OCI-LY1 (cell line): Measurements from ENCODE around the gene HTR3B.
"Not testable (repeated sequence)": the region's sequence is repeated elsewhere in the genome, so short reads cannot be mapped to it uniquely, and the experiment has no call there.

ENCODE experiments used
- H2AFZ ChIP-seq: fragments of 200-600 bp; sonication (generic), shearing (Covaris generic); 2 replicates; pipeline ENCODE4 v1.6.0; 2014; ENCODE audit warnings: antibody characterized with exemption, mild to moderate bottlenecking, low read length
- H3F3A ChIP-seq: fragments of 200-600 bp; sonication (generic), shearing (Covaris generic); 2 replicates; pipeline ENCODE4 v1.6.0; 2014; ENCODE audit warnings: mild to moderate bottlenecking, antibody characterized with exemption, low read length, moderate library complexity; ENCODE audit not compliant: insufficient read depth
- H3K27ac ChIP-seq: fragments of 200-600 bp; sonication (generic); 2 replicates; pipeline ENCODE4 v1.5.1; 2014; ENCODE audit warnings: low read length, mixed run types, mild to moderate bottlenecking, low read depth; ENCODE audit not compliant: poor library complexity, severe bottlenecking
- H3K27me3 ChIP-seq: fragments of 200-600 bp; sonication (generic); 2 replicates; pipeline ENCODE4 v1.6.0; 2014; ENCODE audit warnings: antibody characterized with exemption, mild to moderate bottlenecking, low read length, moderate library complexity; ENCODE audit not compliant: insufficient read depth
- H3K36me3 ChIP-seq: fragments of 200-600 bp; sonication (generic); 2 replicates; pipeline ENCODE4 v1.6.1; 2014; ENCODE audit warnings: mild to moderate bottlenecking, antibody characterized with exemption, low read length, moderate library complexity, mixed read lengths; ENCODE audit not compliant: insufficient read depth
- H3K4me1 ChIP-seq: fragments of 200-600 bp; sonication (generic); 2 replicates; pipeline ENCODE4 v1.5.1; 2014; ENCODE audit warnings: mild to moderate bottlenecking, low read length, moderate library complexity; ENCODE audit not compliant: insufficient read depth, severe bottlenecking
- H3K4me2 ChIP-seq: fragments of 200-600 bp; sonication (generic), shearing (Covaris generic); 2 replicates; pipeline ENCODE4 v1.6.1; 2014; ENCODE audit warnings: low read length
- H3K4me3 ChIP-seq: fragments of 200-600 bp; sonication (generic); 2 replicates; pipeline ENCODE4 v1.5.1; 2014; ENCODE audit warnings: low read length, low read depth, mild to moderate bottlenecking, mixed read lengths; ENCODE audit not compliant: poor library complexity, severe bottlenecking
- H3K79me2 ChIP-seq: fragments of 200-600 bp; shearing (Covaris generic); 2 replicates; pipeline ENCODE4 v1.6.1; 2016; ENCODE audit warnings: mixed run types, low read length, mixed read lengths; ENCODE audit not compliant: insufficient read depth
- H3K9ac ChIP-seq: fragments of 200-600 bp; sonication (generic), shearing (Covaris generic); 2 replicates; pipeline ENCODE4 v1.6.1; 2014; ENCODE audit warnings: mild to moderate bottlenecking, low read length, mixed read lengths
- H3K9me2 ChIP-seq: fragments of 200-600 bp; sonication (generic), shearing (Covaris generic); 2 replicates; pipeline ENCODE4 v1.6.1; 2014; ENCODE audit warnings: low read depth, mild to moderate bottlenecking, low read length, mixed read lengths
- H3K9me3 ChIP-seq: fragments of 200-600 bp; shearing (Covaris generic); 2 replicates; pipeline ENCODE4 v1.6.1; 2014; ENCODE audit warnings: low read length, mixed read lengths
- H4K20me1 ChIP-seq: fragments of 200-600 bp; sonication (generic), shearing (Covaris generic); 2 replicates; pipeline ENCODE4 v1.6.0; 2016; ENCODE audit warnings: mild to moderate bottlenecking, low read length; ENCODE audit not compliant: insufficient read depth
- CTCF ChIP-seq: fragments of 200-600 bp; sonication (generic), shearing (Covaris generic); IDR thresholded peaks from 2 replicates; pipeline ENCODE4 v1.5.1; 2017; ENCODE audit warnings: mild to moderate bottlenecking, antibody characterized with exemption, low read length, moderate library complexity, mixed read lengths
- EZH2 ChIP-seq: fragments of 200-600 bp; sonication (generic), shearing (Covaris generic); IDR thresholded peaks from 2 replicates; pipeline ENCODE4 v1.8.0; 2017; ENCODE audit warnings: borderline replicate concordance, mixed run types, mild to moderate bottlenecking, antibody characterized with exemption, low read length, moderate library complexity, mixed read lengths

Gene HTR3B

GRCh38 chr11:113908098-113908497 is 3.5 kb downstream of the HTR3B start:
- Histone ChIP-seq H3K9me3 (no peaks in the 10 kb centered on the region), H3K4me1 (no peaks in the 10 kb centered on the region), H4K20me1 (no peaks in the 10 kb centered on the region), H3K9me2 (no peaks in the 10 kb centered on the region), H2AFZ (no peak overlapping the region), H3K9ac (no peak overlapping the region), H3K36me3 (no peaks in the 10 kb centered on the region), H3K4me3 (no peak overlapping the region), H3F3A (no peaks in the 10 kb centered on the region), H3K27me3 (no peaks in the 10 kb centered on the region), H3K4me2 (no peak overlapping the region), H3K27ac (no peak overlapping the region), H3K79me2 (no peaks in the 10 kb centered on the region)
- no peak for TF ChIP-seq EZH2
- no peak for TF ChIP-seq CTCF

- not testable (repeated sequence) for H3K4me2 ChIP-seq, H4K20me1 ChIP-seq, H3K9me2 ChIP-seq, H3F3A ChIP-seq, H3K4me1 ChIP-seq, H2AFZ ChIP-seq, H3K9ac ChIP-seq, H3K9me3 ChIP-seq, H3K36me3 ChIP-seq, H3K4me3 ChIP-seq, H3K79me2 ChIP-seq, H3K27ac ChIP-seq, H3K27me3 ChIP-seq
Measured at GRCh38 chr11:113911491-113911890, 6.9 kb downstream of the HTR3B start.

- no peaks in the 10 kb centered on the region for H3F3A ChIP-seq
- no peaks in the 10 kb centered on the region for H3K9me3 ChIP-seq
- H3K27ac ChIP-seq: no peak overlapping the region
- no peaks in the 10 kb centered on the region for H3K9me2 ChIP-seq
- no peaks in the 10 kb centered on the region for H4K20me1 ChIP-seq
- no peak overlapping the region for H3K9ac ChIP-seq
- no peak overlapping the region for H2AFZ ChIP-seq
- H3K27me3 ChIP-seq: no peaks in the 10 kb centered on the region
- H3K79me2 ChIP-seq: no peaks in the 10 kb centered on the region
- TF ChIP-seq EZH2: no peak
- TF ChIP-seq CTCF: no peak
- H3K4me3 ChIP-seq: no peak overlapping the region
- no peaks in the 10 kb centered on the region for H3K36me3 ChIP-seq
- no peaks in the 10 kb centered on the region for H3K4me1 ChIP-seq
- no peak overlapping the region for H3K4me2 ChIP-seq
Measured at GRCh38 chr11:113923572-113923971, 19.0 kb downstream of the HTR3B start.

- Histone ChIP-seq H3K9ac (no peak overlapping the region), H3K4me2 (no peak overlapping the region), H3K4me3 (no peak overlapping the region), H3K27ac (no peak overlapping the region), H3K9me2 (no peaks in the 10 kb centered on the region), H4K20me1 (no peaks in the 10 kb centered on the region), H3K79me2 (no peaks in the 10 kb centered on the region), H3K27me3 (no peaks in the 10 kb centered on the region), H3K4me1 (no peaks in the 10 kb centered on the region), H2AFZ (no peak overlapping the region), H3F3A (no peaks in the 10 kb centered on the region), H3K36me3 (no peaks in the 10 kb centered on the region), H3K9me3 (no peaks in the 10 kb centered on the region)
- TF ChIP-seq CTCF (no peak), EZH2 (no peak)
Measured at GRCh38 chr11:113926273-113927197, 21.9 kb downstream of the HTR3B start.
